Measurements from ENCODE around the gene ATG10.

DNA sequence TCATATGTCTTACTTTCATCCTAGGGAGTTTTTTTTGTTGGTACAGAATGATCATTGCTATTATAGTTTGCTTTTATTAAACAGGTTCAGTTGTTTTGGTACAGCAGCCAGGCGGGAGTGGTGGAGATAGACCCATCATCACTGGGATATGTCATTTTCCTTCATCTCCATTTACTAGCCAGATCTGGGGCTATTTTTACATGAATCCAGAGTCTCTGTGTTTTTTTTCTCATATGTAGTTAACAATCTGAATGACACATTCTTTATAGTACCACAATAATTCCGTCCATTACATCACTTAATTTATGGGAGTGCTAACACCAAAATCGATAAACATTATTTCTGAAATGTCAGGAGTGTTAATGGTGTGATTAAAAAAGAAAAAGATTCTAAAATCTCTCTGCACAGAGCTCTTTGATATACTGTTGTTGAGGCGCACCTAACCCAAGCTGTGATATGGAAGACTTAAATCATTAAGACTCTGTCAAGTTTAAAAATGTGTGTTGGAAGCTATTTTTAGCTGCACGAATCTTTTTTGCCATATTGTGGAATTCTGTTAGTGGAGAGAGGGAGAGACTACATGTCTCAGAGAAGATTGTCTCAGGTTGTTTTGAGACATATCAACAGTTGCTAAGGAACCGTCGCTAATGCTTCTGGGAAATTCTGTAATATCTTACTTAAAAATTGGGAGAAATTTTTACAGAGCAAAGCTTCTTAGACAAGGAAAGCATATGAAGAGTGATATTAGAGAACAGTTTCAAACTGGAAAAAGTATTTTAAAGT is 246.7 kb downstream of the ATG10 start:
- TF ChIP-seq EZH2 (IDR thresholded peaks at IDR 0.05; ENCODE audit: insufficient read depth, low read length) = no peak
- TF ChIP-seq, protein P1, sequence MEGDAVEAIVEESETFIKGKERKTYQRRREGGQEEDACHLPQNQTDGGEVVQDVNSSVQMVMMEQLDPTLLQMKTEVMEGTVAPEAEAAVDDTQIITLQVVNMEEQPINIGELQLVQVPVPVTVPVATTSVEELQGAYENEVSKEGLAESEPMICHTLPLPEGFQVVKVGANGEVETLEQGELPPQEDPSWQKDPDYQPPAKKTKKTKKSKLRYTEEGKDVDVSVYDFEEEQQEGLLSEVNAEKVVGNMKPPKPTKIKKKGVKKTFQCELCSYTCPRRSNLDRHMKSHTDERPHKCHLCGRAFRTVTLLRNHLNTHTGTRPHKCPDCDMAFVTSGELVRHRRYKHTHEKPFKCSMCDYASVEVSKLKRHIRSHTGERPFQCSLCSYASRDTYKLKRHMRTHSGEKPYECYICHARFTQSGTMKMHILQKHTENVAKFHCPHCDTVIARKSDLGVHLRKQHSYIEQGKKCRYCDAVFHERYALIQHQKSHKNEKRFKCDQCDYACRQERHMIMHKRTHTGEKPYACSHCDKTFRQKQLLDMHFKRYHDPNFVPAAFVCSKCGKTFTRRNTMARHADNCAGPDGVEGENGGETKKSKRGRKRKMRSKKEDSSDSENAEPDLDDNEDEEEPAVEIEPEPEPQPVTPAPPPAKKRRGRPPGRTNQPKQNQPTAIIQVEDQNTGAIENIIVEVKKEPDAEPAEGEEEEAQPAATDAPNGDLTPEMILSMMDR (IDR thresholded peaks at IDR 0.05; ENCODE audit: insufficient read depth, low read depth, low read length) = no peak

Measured in astrocyte (in vitro differentiated cells and primary cell).